ENCODE results near the gene UFD1. TPM values are rescaled to one million over a fixed set of nuclear protein-coding genes. Genes with fewer than 3 reads are reported as not detected.

UFD1 gene
- total and polyA plus RNA-seq, 9 of the 15 experiments (the other 6 are each of a cell fraction or from before 2014, with no cell fraction given): 238 to 645 (median 363) TPM

GRCh38 chr22:19522881-19523239 lies 43.9 kb upstream of the UFD1 start (continued):
- peak; percentile 21 for TF ChIP-seq HNRNPLL (IDR thresholded peaks at IDR 0.05; ENCODE audit: low read depth, low read length, poor library complexity, severe bottlenecking)
- no peak for TF ChIP-seq STAT5B (CRISPR knock-in tag; IDR thresholded peaks at IDR 0.05)
- no peak for TF ChIP-seq NEUROD1 (IDR thresholded peaks at IDR 0.05; ENCODE audit: borderline replicate concordance, low read depth, low read length, partially characterized antibody)
- no peak for TF ChIP-seq TRIM25 (IDR thresholded peaks at IDR 0.05; ENCODE audit: borderline replicate concordance)
- no peak for TF ChIP-seq JUND (IDR thresholded peaks at IDR 0.05; ENCODE audit: borderline replicate concordance, low read depth, low read length)
- TF ChIP-seq JUND (tag; IDR thresholded peaks at IDR 0.05; ENCODE audit: borderline replicate concordance, low read depth, low read length): no peak
- no peak for TF ChIP-seq SMAD4 (CRISPR knock-in tag; conservative IDR thresholded peaks at IDR 0.05)
- no peak for TF ChIP-seq PCBP1 (IDR thresholded peaks at IDR 0.05; ENCODE audit: low read depth, low read length, poor library complexity, severe bottlenecking)
- no peak for TF ChIP-seq GABPA (tag; conservative IDR thresholded peaks at IDR 0.05; ENCODE audit: low read depth)
- TF ChIP-seq POLR2G (IDR thresholded peaks at IDR 0.05; ENCODE audit: low read depth, low read length): peak; percentile 67; the same call in 1 of the 2 replicates
- no peak for TF ChIP-seq ELK3 (CRISPR knock-in tag; IDR thresholded peaks at IDR 0.05)
- 0 out of 4 replicates have a peak, but pooled peaks of 1 of the 2 experiments have one; percentile 34 for TF ChIP-seq MLX (CRISPR knock-in tag; conservative IDR thresholded peaks at IDR 0.05)
- no peak for TF ChIP-seq ZNF354B (CRISPR knock-in tag; IDR thresholded peaks at IDR 0.05)
- no peak for TF ChIP-seq E2F3 (CRISPR knock-in tag; IDR thresholded peaks at IDR 0.05)
- peak; percentile 28; the same call in 1 of the 2 replicates for TF ChIP-seq POLR2A (conservative IDR thresholded peaks at IDR 0.05)
